GM18873 (cell line): ENCODE data around the gene FASLG.

Experiments used
- ATAC-seq: cut with Tn5 transposase; IDR thresholded peaks from one replicate; pipeline ENCODE4 v1.9.1; 2021; ENCODE audit warnings: mild to moderate bottlenecking, moderate library complexity, moderate number of reproducible peaks; ENCODE audit not compliant: unreplicated experiment, low FRiP score

The FASLG gene

DNA sequence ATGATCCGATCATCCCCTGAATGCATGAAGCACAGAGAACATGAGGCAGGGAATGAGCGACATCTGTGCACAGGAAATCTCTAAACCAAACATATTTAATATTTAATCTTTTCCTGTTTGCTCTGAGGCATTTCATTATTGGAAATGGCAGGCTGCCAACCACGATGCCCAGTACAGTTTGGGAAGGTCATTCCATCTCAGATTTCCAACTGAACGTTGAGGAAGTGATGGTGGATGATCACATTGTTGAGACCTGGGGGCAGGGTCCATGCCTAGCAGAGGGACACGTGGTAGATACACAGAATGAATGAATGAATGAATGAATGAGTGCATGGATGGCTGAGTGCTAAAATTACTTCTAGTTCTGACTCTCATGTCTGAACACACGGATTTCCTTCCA, 15.9 kb upstream of the FASLG start:
- ATAC-seq, result no peak

DNA sequence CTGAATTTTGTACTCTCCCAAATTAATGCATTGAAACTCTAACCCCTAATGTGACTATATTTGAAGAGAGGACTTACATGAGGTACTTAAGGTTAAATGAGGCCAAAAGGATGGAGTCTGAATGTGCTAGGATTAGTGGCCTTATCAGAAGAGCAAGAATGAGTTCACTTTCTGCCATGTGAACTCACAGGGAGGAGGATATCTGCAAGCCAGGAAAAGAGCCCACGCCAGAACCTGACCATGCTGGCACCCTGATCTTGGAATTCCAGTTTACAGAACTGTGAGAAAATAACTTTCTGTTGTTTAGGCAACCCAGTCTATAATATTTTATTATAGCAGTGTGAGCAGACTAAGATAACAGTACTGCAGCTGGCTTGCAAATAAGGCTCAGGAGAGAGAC, 12.2 kb upstream of the FASLG start:
- no peak for ATAC-seq

GRCh38 chr1:172647110-172647564, 11.8 kb upstream of the FASLG start:
- no peak for ATAC-seq

GRCh38 chr1:172647987-172648386, 10.9 kb upstream of the FASLG start:
- no peak for ATAC-seq

DNA sequence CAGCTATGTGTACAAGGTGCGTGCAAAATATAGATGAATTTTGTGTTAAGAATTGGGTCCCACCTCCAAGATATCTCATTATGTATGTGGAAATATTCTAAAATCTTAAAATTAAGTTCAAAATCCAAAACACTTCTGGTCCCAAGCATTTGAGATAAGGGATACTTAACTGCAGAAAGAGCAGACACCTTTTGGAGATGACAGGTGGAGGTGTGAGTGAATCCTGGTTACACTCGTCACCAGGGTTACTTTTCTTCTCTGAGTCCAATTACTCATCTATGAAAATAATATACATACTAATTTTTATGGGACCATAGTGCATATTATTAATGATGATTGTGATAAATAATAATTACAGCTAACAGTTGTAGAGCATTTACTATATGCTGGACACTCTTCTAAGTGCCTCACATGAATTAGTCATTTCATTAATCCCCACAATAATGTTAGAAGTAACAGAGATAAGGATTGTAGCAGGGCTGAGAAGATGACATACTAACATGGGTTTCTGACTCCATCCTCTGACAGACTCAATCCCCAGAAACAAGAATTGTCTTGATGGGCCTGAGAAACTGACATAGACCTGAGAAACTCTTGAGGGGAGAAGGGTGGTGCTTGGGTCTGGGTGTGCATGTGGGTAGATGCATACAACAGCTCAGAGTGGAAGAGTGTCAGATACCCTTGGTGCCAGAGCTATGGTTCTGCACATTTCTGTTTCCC, 8.3 kb upstream of the FASLG start:
- ATAC-seq, result no peak

DNA sequence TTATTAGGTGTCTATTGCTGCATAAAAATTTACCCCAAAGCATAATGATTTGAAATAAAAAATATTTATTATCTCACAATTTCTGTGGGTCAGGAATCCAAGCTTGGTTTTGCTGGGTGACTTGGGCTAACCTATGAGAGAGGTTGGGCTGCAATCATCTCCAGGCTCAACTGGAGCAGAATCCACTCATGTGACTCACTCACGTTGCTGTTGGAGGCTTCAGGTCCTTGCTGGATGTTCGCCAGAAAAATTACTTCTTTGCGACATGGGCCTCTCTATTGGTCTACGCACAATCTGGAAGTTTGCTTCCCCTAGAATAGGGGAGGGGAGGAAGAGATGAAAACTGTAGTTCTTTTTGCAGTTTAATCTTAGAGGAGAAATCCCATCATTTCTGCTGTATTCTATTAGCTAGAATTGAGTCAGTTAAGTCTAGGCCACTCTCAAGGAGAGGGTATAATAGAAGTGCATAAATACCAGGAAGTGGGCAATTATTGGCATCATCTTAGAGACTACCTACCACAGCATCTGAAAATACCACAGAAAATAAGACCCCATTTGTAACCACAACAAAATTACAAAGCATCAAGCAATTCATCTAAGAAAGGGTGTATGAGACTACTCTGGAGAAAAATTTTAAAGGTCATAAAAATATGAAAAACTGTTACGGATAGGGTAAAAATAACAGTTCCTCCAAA, 5.7 kb upstream of the FASLG start:
- no peak for ATAC-seq

GRCh38 chr1:172654535-172654934, 4.4 kb upstream of the FASLG start:
- ATAC-seq, result no peak

GRCh38 chr1:172656576-172656975, 2.3 kb upstream of the FASLG start:
- ATAC-seq, result no peak

- ATAC-seq, result no peak
These were observed 1.3 kb upstream of the FASLG start for GRCh38 chr1:172657586-172657985.

- ATAC-seq, result no peak
These were observed 2.2 kb downstream of the FASLG start for GRCh38 chr1:172661107-172661506.

GRCh38 chr1:172662464-172663109, 3.7 kb downstream of the FASLG start:
- ATAC-seq, result no peak

GRCh38 chr1:172663732-172664131, 4.8 kb downstream of the FASLG start:
- no peak for ATAC-seq

GRCh38 chr1:172668097-172668496, 9.2 kb downstream of the FASLG start:
- no peak for ATAC-seq

DNA sequence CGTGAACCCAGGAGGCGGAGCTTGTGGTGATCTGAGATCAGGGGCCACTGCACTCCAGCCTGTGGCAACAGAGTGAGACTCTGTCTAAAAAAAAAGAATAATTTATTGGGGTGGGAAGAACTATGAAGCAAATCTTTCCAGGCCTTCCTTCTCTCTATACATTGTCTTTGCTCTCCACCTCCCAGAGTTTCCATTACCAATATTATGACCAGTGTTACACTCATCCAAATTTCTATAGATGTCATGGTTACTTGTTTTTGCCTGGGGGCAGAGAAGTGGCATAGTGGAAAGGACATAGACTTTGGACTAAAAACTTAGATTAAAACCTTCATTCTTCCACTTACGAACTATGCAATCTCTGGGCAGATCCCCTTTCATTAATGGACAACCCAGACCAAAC, 10.1 kb downstream of the FASLG start:
- ATAC-seq, result no peak

- ATAC-seq, result no peak
These were observed 11.4 kb downstream of the FASLG start for GRCh38 chr1:172670316-172670715.

GRCh38 chr1:172670791-172671190, 11.9 kb downstream of the FASLG start:
- no peak for ATAC-seq

GRCh38 chr1:172671591-172671990, 12.7 kb downstream of the FASLG start:
- no peak for ATAC-seq

- ATAC-seq, result no peak
These were observed 13.8 kb downstream of the FASLG start for GRCh38 chr1:172672720-172673119.

GRCh38 chr1:172673761-172674160, 14.9 kb downstream of the FASLG start:
- ATAC-seq, result no peak

GRCh38 chr1:172674831-172675613, 16.1 kb downstream of the FASLG start:
- ATAC-seq, result no peak
